AG09309 (cell line): Measurements from ENCODE around the gene CEACAM19.
A peak's percentile ranks its signal among the peaks of the same experiment; 100 is the strongest.

Source experiments
- DNase-seq: peaks from one replicate; pipeline ENCODE4 v3.0.0-alpha.2; 2010; ENCODE audit warnings: low read depth
- H3K4me3 ChIP-seq: 2 replicates; pipeline ENCODE4 v1.5.1; 2011; ENCODE audit warnings: mild to moderate bottlenecking, low read depth, low read length, moderate library complexity; ENCODE audit not compliant: control insufficient read depth
- CTCF ChIP-seq: IDR thresholded peaks from 2 replicates; pipeline ENCODE4 v1.5.1; 2011; ENCODE audit warnings: mild to moderate bottlenecking, low read depth, low read length, inconsistent platforms; ENCODE audit not compliant: insufficient read depth, control insufficient read depth; ENCODE audit errors: missing control alignments

The CEACAM19 gene

GRCh38 chr19:44646049-44646416 lies 25.2 kb upstream of the CEACAM19 start:
- DNase-seq: no peak
- TF ChIP-seq CTCF: no peak
- no peak overlapping the region for H3K4me3 ChIP-seq

GRCh38 chr19:44647144-44647543 lies 24.1 kb upstream of the CEACAM19 start:
- no peak for DNase-seq
- H3K4me3 ChIP-seq: no peak overlapping the region
- no peak for TF ChIP-seq CTCF

GRCh38 chr19:44648631-44649251 lies 22.5 kb upstream of the CEACAM19 start:
- no peak for TF ChIP-seq CTCF
- H3K4me3 ChIP-seq: no peak overlapping the region
- peak; percentile 42 for DNase-seq

- no peak for DNase-seq
- H3K4me3 ChIP-seq: no peak overlapping the region
- TF ChIP-seq CTCF: no peak
These were observed 21.6 kb upstream of the CEACAM19 start for GRCh38 chr19:44649578-44650145.

- TF ChIP-seq CTCF: no peak
- H3K4me3 ChIP-seq: no peak overlapping the region
These were observed 17.9 kb upstream of the CEACAM19 start for GRCh38 chr19:44653343-44653742.

GRCh38 chr19:44653977-44654774 lies 17.1 kb upstream of the CEACAM19 start:
- DNase-seq: no peak
- TF ChIP-seq CTCF: peak; percentile 60
- no peak overlapping the region for H3K4me3 ChIP-seq

More at GRCh38 chr19:44653343-44653742, 17.9 kb upstream of the CEACAM19 start:
- DNase-seq: no peak
